Measurements from ENCODE around the gene CMTM8.

GRCh38 chr3:32374788-32375595 lies 136.5 kb downstream of the CMTM8 start:
- no peak for TF ChIP-seq POLR2AphosphoS5 (IDR thresholded peaks at IDR 0.05)
- peak; percentile 68 to 76 (median 71) for TF ChIP-seq CTCF (IDR thresholded peaks at IDR 0.05)
